ENCODE data around the gene MAP3K14.

MAP3K14 gene

GRCh38 chr17:45230410-45230786 is 86.4 kb downstream of the MAP3K14 start:
- no peak for DNase-seq (ENCODE audit: low read depth, low spot score)
- Histone ChIP-seq H3K27ac (no peak overlapping the region), H3K4me3 (no peak overlapping the region), H3K9me3 (ENCODE audit: low read depth, low read length) (no peaks in the 10 kb centered on the region), H3K9ac (ENCODE audit: insufficient read length) (no peak overlapping the region), H3K36me3 (ENCODE audit: insufficient read depth, low read length) (no peaks in the 10 kb centered on the region)
- TF ChIP-seq POLR2AphosphoS5 (IDR thresholded peaks at IDR 0.05; ENCODE audit: borderline replicate concordance, low read depth, low read length), result no peak
- TF ChIP-seq FOXP2 (optimal IDR thresholded peaks at IDR 0.05; ENCODE audit: control extremely low read depth, extremely low read length, insufficient read depth), result no peak
- no peak for TF ChIP-seq EZH2 (IDR thresholded peaks at IDR 0.05)

DNA sequence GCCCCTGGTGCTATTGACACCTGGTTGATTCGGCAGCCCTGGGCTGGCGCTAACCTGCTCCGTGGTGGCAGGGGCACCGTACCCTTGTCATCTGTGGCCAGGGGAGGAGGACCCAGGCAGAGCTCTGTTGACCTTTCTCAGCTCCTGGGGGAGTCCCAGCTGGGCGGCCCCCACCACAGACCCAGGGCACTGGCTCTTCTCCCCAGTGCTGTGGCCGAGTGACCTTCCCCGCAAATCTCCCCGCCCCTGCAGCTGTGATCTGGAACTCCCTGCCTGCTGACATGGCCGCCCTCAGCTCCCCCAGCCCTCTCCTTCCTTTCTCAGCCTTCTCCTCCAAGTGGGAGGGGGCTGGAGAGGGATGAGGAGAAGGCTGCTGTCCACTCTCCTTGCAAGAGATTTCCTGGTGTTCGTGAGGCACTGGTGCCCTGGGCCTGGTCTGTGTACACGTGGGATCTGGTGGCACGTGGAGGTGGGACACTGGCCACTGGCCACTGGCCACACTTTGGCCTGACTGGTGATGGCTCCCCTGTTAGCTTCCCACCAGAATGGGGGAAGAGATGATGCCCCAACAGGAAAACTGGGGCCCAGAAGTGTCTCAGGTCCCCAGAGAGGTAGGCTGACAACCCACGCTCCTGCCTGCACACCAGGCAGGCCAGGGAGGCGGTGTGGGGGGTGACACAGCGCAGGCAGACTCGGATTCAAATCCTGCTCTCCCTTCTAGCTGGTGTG is 87.0 kb downstream of the MAP3K14 start:
- Histone ChIP-seq H3K36me3 (ENCODE audit: insufficient read depth, low read length) (no peaks in the 10 kb centered on the region), H3K4me3 (no peak overlapping the region), H3K9me3 (ENCODE audit: low read depth, low read length) (no peaks in the 10 kb centered on the region), H3K27ac (no peak overlapping the region), H3K9ac (ENCODE audit: insufficient read length) (no peak overlapping the region)
- TF ChIP-seq POLR2AphosphoS5 (IDR thresholded peaks at IDR 0.05; ENCODE audit: borderline replicate concordance, low read depth, low read length) (no peak), FOXP2 (optimal IDR thresholded peaks at IDR 0.05; ENCODE audit: control extremely low read depth, extremely low read length, insufficient read depth) (no peak), EZH2 (IDR thresholded peaks at IDR 0.05) (no peak)
- no peak for DNase-seq (ENCODE audit: low read depth, low spot score)

GRCh38 chr17:45228763-45229539 is 87.9 kb downstream of the MAP3K14 start:
- Histone ChIP-seq H3K4me3 (peak overlapping the region; percentile 47), H3K9me3 (ENCODE audit: low read depth, low read length) (no peaks in the 10 kb centered on the region), H3K27ac (0 out of 2 replicates have a peak overlapping the region, but pooled peaks have one; percentile 35), H3K36me3 (ENCODE audit: insufficient read depth, low read length) (no peaks in the 10 kb centered on the region), H3K9ac (ENCODE audit: insufficient read length) (peak overlapping the region; percentile 46)
- TF ChIP-seq POLR2AphosphoS5 (IDR thresholded peaks at IDR 0.05; ENCODE audit: borderline replicate concordance, low read depth, low read length), result no peak
- DNase-seq (ENCODE audit: low read depth, low spot score), result no peak

- Histone ChIP-seq H3K27ac (no peak overlapping the region), H3K9ac (ENCODE audit: insufficient read length) (peak overlapping the region; percentile 46), H3K9me3 (ENCODE audit: low read depth, low read length) (no peaks in the 10 kb centered on the region), H3K4me3 (peak overlapping the region; percentile 47; the same call in 1 of the 2 replicates), H3K36me3 (ENCODE audit: insufficient read depth, low read length) (no peaks in the 10 kb centered on the region)
- DNase-seq (ENCODE audit: low read depth, low spot score), result no peak
- TF ChIP-seq EZH2 (IDR thresholded peaks at IDR 0.05) (no peak), FOXP2 (optimal IDR thresholded peaks at IDR 0.05; ENCODE audit: control extremely low read depth, extremely low read length, insufficient read depth) (no peak), POLR2AphosphoS5 (IDR thresholded peaks at IDR 0.05; ENCODE audit: borderline replicate concordance, low read depth, low read length) (no peak)
These were observed 88.7 kb downstream of the MAP3K14 start for GRCh38 chr17:45227926-45228762.

GRCh38 chr17:45227101-45227925 is 89.5 kb downstream of the MAP3K14 start:
- Histone ChIP-seq H3K9ac (ENCODE audit: insufficient read length) (no peak overlapping the region), H3K36me3 (ENCODE audit: insufficient read depth, low read length) (no peaks in the 10 kb centered on the region), H3K27ac (no peak overlapping the region), H3K9me3 (ENCODE audit: low read depth, low read length) (no peaks in the 10 kb centered on the region), H3K4me3 (no peak overlapping the region)
- no peak for TF ChIP-seq FOXP2 (optimal IDR thresholded peaks at IDR 0.05; ENCODE audit: control extremely low read depth, extremely low read length, insufficient read depth)
- no peak for TF ChIP-seq POLR2AphosphoS5 (IDR thresholded peaks at IDR 0.05; ENCODE audit: borderline replicate concordance, low read depth, low read length)
- no peak for TF ChIP-seq EZH2 (IDR thresholded peaks at IDR 0.05)
- no peak for DNase-seq (ENCODE audit: low read depth, low spot score)

GRCh38 chr17:45226576-45226975 is 90.2 kb downstream of the MAP3K14 start:
- no peaks in the 10 kb centered on the region for H3K9me3 ChIP-seq (ENCODE audit: low read depth, low read length)
- no peak overlapping the region for H3K4me3 ChIP-seq
- TF ChIP-seq FOXP2 (optimal IDR thresholded peaks at IDR 0.05; ENCODE audit: control extremely low read depth, extremely low read length, insufficient read depth), result no peak
- TF ChIP-seq POLR2AphosphoS5 (IDR thresholded peaks at IDR 0.05; ENCODE audit: borderline replicate concordance, low read depth, low read length), result no peak
- no peak for TF ChIP-seq EZH2 (IDR thresholded peaks at IDR 0.05)
- DNase-seq (ENCODE audit: low read depth, low spot score), result no peak
- peak overlapping the region; percentile 69 for H3K27ac ChIP-seq
- H3K9ac ChIP-seq (ENCODE audit: insufficient read length), result no peak overlapping the region
- H3K36me3 ChIP-seq (ENCODE audit: insufficient read depth, low read length), result no peaks in the 10 kb centered on the region

- Histone ChIP-seq H3K27ac (peak overlapping the region; percentile 69), H3K36me3 (ENCODE audit: insufficient read depth, low read length) (no peaks in the 10 kb centered on the region), H3K4me3 (no peak overlapping the region), H3K9ac (ENCODE audit: insufficient read length) (no peak overlapping the region), H3K9me3 (ENCODE audit: low read depth, low read length) (no peaks in the 10 kb centered on the region)
- TF ChIP-seq FOXP2 (optimal IDR thresholded peaks at IDR 0.05; ENCODE audit: control extremely low read depth, extremely low read length, insufficient read depth) (no peak), EZH2 (IDR thresholded peaks at IDR 0.05) (no peak), POLR2AphosphoS5 (IDR thresholded peaks at IDR 0.05; ENCODE audit: borderline replicate concordance, low read depth, low read length) (no peak)
- no peak for DNase-seq (ENCODE audit: low read depth, low spot score)
These were observed 90.8 kb downstream of the MAP3K14 start for GRCh38 chr17:45225964-45226530.

All from SK-N-MC (cell line).